GM18499 (cell line): ENCODE results near the gene PDLIM7.

Experiments
- ATAC-seq: cut with Tn5 transposase; IDR thresholded peaks from one replicate; pipeline ENCODE4 v1.9.1; 2021; ENCODE audit warnings: moderate number of reproducible peaks; ENCODE audit not compliant: insufficient read depth, unreplicated experiment

Gene PDLIM7

DNA sequence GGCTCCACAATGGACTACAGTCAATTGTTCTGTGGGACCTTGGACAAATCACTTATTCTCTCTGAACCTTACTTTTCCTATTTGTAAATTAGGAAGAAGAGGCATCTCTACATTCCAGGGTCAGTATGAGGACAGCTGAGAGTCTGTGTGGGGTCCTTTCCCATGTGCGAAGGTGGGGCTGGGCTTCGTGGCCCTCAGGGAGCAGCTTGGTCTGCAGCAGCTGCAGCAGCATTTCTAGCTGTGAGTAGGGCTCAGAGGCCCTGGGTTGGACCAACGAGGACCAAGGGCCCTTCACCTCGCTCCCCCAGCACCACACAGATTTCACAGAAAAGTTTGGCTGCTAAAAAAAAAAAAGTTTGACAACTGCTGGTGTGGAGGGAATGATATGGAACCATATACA lies 28.8 kb upstream of the PDLIM7 start:
- no peak for ATAC-seq

GRCh38 chr5:177524941-177525655 lies 27.7 kb upstream of the PDLIM7 start:
- no peak for ATAC-seq

- ATAC-seq = no peak
Observed at GRCh38 chr5:177524539-177524900, 27.1 kb upstream of the PDLIM7 start.

GRCh38 chr5:177523711-177524538 lies 26.5 kb upstream of the PDLIM7 start:
- no peak for ATAC-seq

- ATAC-seq = no peak
Observed at GRCh38 chr5:177520916-177521513, 23.6 kb upstream of the PDLIM7 start.

DNA sequence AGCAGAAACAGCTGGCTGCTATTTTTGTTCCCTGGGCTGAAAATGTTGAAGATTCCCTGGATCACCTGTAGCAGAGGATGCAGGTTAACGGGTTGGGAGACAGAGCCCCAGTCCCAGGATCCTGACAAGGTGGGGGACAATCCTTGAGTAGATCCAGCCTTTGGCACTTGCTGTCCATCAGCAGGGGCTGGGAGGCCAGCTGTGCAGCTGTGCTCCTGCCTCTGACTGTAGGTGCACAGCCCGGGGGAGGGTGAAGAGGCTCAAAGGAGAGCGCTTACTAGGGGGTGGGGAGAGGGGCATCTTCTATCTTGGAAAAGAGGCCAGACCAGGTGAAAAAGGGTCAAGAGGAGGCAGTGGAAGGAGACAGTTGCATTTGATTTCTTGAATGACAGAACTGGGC lies 22.9 kb upstream of the PDLIM7 start:
- no peak for ATAC-seq

- ATAC-seq = no peak
Observed at GRCh38 chr5:177519463-177520235, 22.2 kb upstream of the PDLIM7 start.

DNA sequence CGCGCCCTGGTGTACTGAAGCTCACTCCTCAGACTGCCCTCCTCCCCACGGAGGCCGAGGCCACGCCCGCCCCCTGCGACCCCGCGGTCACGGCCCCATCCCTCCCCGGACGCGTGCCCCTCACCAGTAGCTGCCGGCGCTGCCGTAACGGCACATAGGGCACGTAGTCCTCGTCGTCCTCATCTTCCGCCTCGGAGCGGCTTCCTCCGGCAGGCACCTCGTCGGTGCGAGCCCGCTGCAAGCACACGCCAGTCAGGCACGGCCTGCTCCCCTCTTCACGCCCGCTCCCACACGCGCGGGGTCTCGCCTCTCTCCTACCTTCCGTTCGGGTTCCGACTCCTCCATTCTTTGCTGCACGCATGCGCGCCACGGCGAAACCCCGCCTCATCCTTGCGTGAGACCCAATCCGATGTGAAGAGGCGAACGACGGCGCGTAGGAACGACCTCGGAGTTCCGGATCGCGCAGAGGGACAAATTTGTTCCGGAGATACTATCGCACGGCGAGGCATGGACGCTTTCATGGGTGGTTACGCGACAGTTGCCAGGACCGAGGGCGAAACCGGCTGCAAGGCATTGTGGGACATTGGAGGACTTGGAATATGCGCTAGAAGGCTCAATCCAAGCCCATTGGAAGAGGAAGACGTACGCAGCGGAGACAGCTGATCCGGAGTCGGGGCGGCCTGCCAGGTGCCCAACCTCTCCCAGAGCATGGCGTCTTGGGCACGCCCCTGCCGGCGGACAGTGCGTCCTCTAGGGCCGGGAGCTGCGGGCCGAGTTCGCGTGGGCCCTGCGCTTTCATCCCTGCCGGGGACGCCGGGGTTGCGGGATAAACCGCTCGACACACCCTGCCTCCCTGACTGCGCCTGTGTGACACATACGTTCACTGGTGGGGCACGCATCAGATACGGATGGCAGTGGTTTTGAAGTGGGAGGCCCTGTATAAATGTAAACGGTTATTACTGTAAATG lies 19.5 kb upstream of the PDLIM7 start, which contains the start of gene DDX41:
TSS of gene DDX41 (minus strand) at position 361 of the 968 bp plus-strand sequence. CDS start at position 345, 16 bp downstream.
- peak; percentile 64 for ATAC-seq

- ATAC-seq = no peak
Observed at GRCh38 chr5:177515580-177515979, 18.2 kb upstream of the PDLIM7 start.

GRCh38 chr5:177514541-177514940 lies 17.1 kb upstream of the PDLIM7 start:
- ATAC-seq = no peak

GRCh38 chr5:177513500-177513899 lies 16.1 kb upstream of the PDLIM7 start:
- no peak for ATAC-seq

- no peak for ATAC-seq
Observed at GRCh38 chr5:177512736-177513380, 15.5 kb upstream of the PDLIM7 start.

DNA sequence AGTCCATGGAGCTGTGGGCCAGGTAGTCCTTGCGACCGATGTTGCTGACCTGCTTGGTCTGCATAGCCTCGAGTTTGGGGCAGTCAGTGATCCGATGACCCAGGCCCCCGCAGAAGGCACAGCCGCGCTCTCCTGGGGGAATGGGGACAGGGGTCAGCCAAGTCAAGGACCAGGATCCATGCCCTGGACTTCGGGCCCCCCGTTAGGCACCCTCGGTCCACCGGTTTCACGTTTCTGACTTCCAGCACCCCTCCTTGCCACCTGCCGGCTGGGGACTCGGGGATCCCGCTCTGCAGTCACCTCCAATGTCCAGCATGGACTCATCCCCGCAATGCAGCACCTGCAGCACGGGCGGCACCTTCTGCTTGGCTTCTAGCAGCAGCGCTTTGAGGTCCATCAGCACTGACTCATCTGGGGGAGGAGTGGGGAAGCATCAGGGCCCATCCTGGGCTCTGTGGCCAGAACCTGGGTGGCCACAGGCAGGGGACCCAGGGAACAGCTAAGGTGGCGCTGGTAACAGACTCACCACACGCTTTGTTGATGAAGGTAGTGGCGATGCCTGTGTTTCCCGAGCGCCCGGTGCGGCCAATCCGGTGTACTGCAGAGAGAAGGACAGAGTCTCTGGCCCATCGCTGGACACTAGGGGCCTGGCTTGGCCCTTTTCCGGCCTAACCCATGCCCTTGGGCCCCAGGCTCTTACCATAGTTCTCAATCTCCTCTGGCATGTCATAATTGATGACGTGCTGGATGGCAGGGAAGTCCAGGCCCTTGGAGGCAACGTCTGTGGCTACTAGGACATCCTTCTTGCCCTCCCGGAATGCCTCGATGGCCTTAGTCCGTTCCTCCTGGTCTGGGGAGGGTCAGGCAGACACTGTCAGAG lies 14.6 kb upstream of the PDLIM7 start:
- ATAC-seq = no peak

DNA sequence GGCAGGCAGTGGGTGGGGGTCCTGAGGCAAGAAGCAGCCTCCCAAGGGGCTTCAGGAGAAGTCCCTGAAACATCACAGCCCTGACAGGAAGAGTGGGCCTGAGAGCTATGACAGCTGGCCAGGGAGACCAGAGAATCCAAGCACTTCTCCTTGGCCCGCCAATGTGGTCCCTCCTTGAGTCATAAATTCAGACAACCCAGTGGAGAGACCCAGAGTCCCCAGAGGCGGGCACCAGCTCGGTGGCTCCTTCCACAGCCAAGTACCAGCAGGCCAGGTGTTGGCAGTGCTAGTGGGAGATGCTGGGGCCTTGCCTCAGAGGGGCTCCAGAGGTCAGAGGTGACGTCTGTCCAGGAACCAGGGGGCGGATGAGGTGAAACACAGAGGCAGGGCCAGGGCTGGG lies 13.8 kb upstream of the PDLIM7 start:
- ATAC-seq = no peak

DNA sequence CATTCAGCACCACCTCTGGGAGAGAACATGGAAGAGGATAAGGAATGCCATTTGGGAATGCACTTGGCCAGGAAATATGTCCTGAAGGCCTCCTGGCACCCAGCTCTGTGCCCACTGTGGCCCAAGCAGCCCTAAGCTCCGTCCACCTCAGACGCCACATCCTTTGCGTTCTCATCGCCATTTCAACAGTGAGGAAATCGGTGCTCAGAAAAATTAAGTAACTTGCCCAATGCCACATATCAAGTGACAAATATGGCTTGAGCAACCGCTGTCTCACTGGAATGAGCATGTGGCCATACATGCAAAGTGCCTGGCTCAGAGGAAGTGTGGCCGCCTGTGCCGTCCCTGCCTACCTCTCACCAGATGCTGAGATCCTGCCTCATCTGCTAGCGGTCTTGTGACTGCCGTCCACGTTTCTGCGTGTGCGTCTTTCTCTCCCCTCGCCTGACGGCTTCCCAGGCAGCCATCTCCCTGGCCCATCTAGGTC lies 13.2 kb upstream of the PDLIM7 start:
- no peak for ATAC-seq

- ATAC-seq = no peak
Observed at GRCh38 chr5:177509991-177510566, 12.7 kb upstream of the PDLIM7 start.

- no peak for ATAC-seq
Observed at GRCh38 chr5:177509381-177509951, 12.1 kb upstream of the PDLIM7 start, which contains the start of gene DOK3. Gene DOK3, minus strand, starts transcription at chr5:177509826. Its CDS starts 286 bp downstream, at chr5:177509540.
